Left ventricle myocardium inferior (tissue), 1 donor: ENCODE results near the gene TTYH1. TPM values are rescaled to one million over a fixed set of nuclear protein-coding genes. Genes with fewer than 3 reads are reported as not detected.

Experiments used
- DNase-seq: peaks from one replicate; pipeline ENCODE4 v3.0.0-alpha.2; 2020
- H3K27ac ChIP-seq: fragments of 200-600 bp; replicated peaks from 2 replicates; pipeline ENCODE4 v1.8.0; 2021
- H3K27me3 ChIP-seq: fragments of 200-600 bp; 2 replicates; pipeline ENCODE4 v1.8.0; 2021; ENCODE audit warnings: low read depth
- H3K36me3 ChIP-seq: fragments of 200-600 bp; 2 replicates; pipeline ENCODE4 v1.8.0; 2021
- H3K4me1 ChIP-seq: fragments of 200-600 bp; 2 replicates; pipeline ENCODE4 v1.8.0; 2021
- H3K4me3 ChIP-seq: fragments of 200-600 bp; 2 replicates; pipeline ENCODE4 v1.8.0; 2021; ENCODE audit warnings: mild to moderate bottlenecking, moderate library complexity
- H3K9me3 ChIP-seq: fragments of 200-600 bp; replicated peaks from 2 replicates; pipeline ENCODE4 v1.8.0; 2021
- CTCF ChIP-seq: fragments of 200-600 bp; IDR thresholded peaks from 2 replicates; pipeline ENCODE4 v1.8.0; 2021; ENCODE audit warnings: antibody characterized with exemption, mild to moderate bottlenecking, borderline replicate concordance
- intact Hi-C: fragments of 100-400 bp; cut with micrococcal nuclease; formaldehyde crosslinking; loops from one replicate; pipeline ENCODE4 v1.11.0; 2022
- total RNA-seq: library from RNA; stranded (reverse); fragmentation: NEBNext Ultra II Directional; extraction: Animal tissue kit (Norgen Biotek cat#: 25700); gene quantifications from one replicate; pipeline ENCODE4 v1.2.1, GENCODE V29; 2021
- donor health status: DM: no; HTN: yes; CAD: no; lungs with severe emphysema.

TTYH1 gene
- total RNA-seq, 1 donor from 2014 or later, result 1.9 TPM

- Histone ChIP-seq H3K9me3 (peaks cover 6% of the 10 kb centered on the region), H3K36me3 (no peaks in the 10 kb centered on the region), H3K27ac (no peak overlapping the region), H3K4me3 (no peak overlapping the region), H3K4me1 (no peaks in the 10 kb centered on the region), H3K27me3 (peaks cover 40% of the 10 kb centered on the region)
- TF ChIP-seq CTCF, result no peak
- DNase-seq, result no peak
- intact Hi-C loops, result no loop called here
Observed at GRCh38 chr19:54403054-54403453, 12.2 kb upstream of the TTYH1 start.

DNA sequence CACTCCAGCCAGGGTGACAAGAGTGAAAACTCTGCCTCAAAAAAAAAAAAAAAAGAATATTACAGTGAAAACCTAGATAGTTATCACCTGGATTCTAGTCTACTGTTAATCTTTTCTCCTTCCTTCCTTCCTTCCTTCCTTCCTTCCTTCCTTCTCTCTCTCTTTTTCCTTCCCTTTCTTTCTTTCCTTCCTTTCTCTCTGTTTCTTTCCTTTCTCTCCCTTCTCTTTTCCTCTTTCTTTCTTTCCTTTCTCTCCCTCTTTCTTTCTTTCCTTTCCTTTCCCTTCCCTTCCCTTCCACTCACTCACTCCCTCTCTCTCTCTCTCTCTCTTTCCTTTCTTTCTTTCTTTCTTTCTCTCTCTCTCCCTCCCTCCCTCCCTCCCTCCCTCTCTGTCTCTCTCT is 9.6 kb upstream of the TTYH1 start:
- H3K27me3 ChIP-seq, result peaks cover 41% of the 10 kb centered on the region
- no peak overlapping the region for H3K4me3 ChIP-seq
- no peak overlapping the region for H3K27ac ChIP-seq
- DNase-seq, result no peak
- H3K36me3 ChIP-seq, result no peaks in the 10 kb centered on the region
- intact Hi-C loops, result no loop called here
- TF ChIP-seq CTCF, result no peak
- no peaks in the 10 kb centered on the region for H3K9me3 ChIP-seq
- H3K4me1 ChIP-seq, result no peaks in the 10 kb centered on the region

DNA sequence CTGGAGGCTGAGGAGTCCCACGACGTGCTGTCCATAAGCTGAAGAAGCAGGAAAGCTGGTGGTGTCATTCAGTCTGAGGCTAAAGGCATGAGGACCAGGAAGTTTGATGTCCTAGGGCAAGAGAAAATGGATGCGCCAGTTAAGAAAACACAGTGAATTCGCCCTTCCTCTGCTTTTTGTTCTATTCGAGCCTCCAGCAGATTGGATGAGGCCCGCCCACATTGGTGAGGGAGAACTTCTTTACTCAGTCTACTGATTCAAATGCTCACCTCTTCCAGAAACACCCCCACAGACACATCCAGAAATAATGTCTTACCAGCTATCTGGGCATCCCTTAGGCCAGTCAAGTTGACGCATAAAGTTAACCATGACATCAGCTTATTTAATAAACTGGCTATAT is 7.5 kb upstream of the TTYH1 start:
- no peak for DNase-seq
- no peak overlapping the region for H3K4me3 ChIP-seq
- no peaks in the 10 kb centered on the region for H3K4me1 ChIP-seq
- TF ChIP-seq CTCF, result no peak
- H3K27ac ChIP-seq, result no peak overlapping the region
- no peaks in the 10 kb centered on the region for H3K9me3 ChIP-seq
- intact Hi-C loops, result no loop called here
- H3K36me3 ChIP-seq, result no peaks in the 10 kb centered on the region
- peaks cover 46% of the 10 kb centered on the region for H3K27me3 ChIP-seq

GRCh38 chr19:54408456-54409026 is 6.7 kb upstream of the TTYH1 start:
- H3K27me3 ChIP-seq, result peaks cover 43% of the 10 kb centered on the region
- no peak overlapping the region for H3K27ac ChIP-seq
- DNase-seq, result no peak
- no peaks in the 10 kb centered on the region for H3K36me3 ChIP-seq
- TF ChIP-seq CTCF, result no peak
- no peaks in the 10 kb centered on the region for H3K9me3 ChIP-seq
- H3K4me3 ChIP-seq, result no peak overlapping the region
- intact Hi-C loops, result no loop called here
- no peaks in the 10 kb centered on the region for H3K4me1 ChIP-seq

DNA sequence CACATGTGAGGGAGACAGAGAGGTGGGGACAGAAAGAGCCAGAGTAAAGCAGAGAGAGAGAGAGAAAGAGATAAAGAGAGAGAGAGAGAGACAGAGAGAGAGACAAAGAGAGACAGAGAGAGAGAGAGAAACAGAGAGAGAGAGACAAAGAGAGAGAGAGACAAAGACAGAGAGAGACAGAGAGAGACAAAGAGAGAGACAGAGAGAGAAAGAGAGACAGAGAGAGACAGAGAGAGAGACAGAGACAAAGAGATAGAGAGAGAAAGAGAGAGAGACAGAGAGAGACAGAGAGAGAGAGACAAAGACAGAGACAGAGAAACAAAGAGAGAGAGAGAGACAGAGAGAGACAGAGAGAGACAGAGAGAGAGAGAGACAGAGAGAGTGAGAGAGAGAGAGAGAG is 4.2 kb upstream of the TTYH1 start:
- Histone ChIP-seq H3K27me3 (peaks cover 54% of the 10 kb centered on the region), H3K4me3 (no peak overlapping the region), H3K36me3 (no peaks in the 10 kb centered on the region), H3K27ac (no peak overlapping the region), H3K4me1 (peaks cover 6% of the 10 kb centered on the region), H3K9me3 (no peaks in the 10 kb centered on the region)
- no peak for DNase-seq
- intact Hi-C loops, result no loop called here
- TF ChIP-seq CTCF, result no peak
